OCI-LY7 (cell line): Measurements from ENCODE around the gene POLA1. TPM values are rescaled to one million over a fixed set of nuclear protein-coding genes. Genes with fewer than 3 reads are reported as not detected.

Source experiments
- BruUV-seq: library from RNA; stranded (reverse); fragments of 400-500 nt; replicated peaks from 2 replicates; lab custom pipeline; 2021; lab: Mats Ljungman, UMichigan
- CTCF ChIA-PET: fragments of 300-600 bp; sonication (Branson Sonifier 250); formaldehyde crosslinking; loops from one replicate; lab custom pipeline; 2022; ENCODE audit warnings: antibody characterized with exemption; ENCODE audit not compliant: unreplicated experiment; lab: Charles Lee
- POLR2A ChIA-PET: fragments of 300-600 bp; sonication (Branson Sonifier 250); formaldehyde crosslinking; loops from one replicate; lab custom pipeline; 2022; ENCODE audit warnings: antibody characterized with exemption; lab: Charles Lee
- DNase-seq: peaks from one replicate; pipeline ENCODE4 v3.0.0-alpha.2; 2015; ENCODE audit warnings: low spot score
- H2AFZ ChIP-seq: fragments of 200-600 bp; sonication (generic), shearing (Covaris generic); 2 replicates; pipeline ENCODE4 v1.6.1; 2014; ENCODE audit warnings: mild to moderate bottlenecking, antibody characterized with exemption, low read length, moderate library complexity
- H3K27ac ChIP-seq: fragments of 200-600 bp; sonication (generic); 2 replicates; pipeline ENCODE4 v1.5.1; 2014; ENCODE audit warnings: mixed run types, low read depth, mild to moderate bottlenecking, moderate library complexity, low read length, inconsistent platforms; ENCODE audit not compliant: poor library complexity, severe bottlenecking
- H3K36me3 ChIP-seq: fragments of 200-600 bp; sonication (generic); 2 replicates; pipeline ENCODE4 v1.6.1; 2014; ENCODE audit warnings: mild to moderate bottlenecking, antibody characterized with exemption, low read length, moderate library complexity, mixed read lengths; ENCODE audit not compliant: insufficient read depth
- H3K4me1 ChIP-seq: fragments of 200-600 bp; sonication (generic); 2 replicates; pipeline ENCODE4 v1.5.1; 2014; ENCODE audit warnings: mild to moderate bottlenecking, low read length; ENCODE audit not compliant: insufficient read depth, poor library complexity, severe bottlenecking
- H3K4me2 ChIP-seq: fragments of 200-600 bp; sonication (generic); 2 replicates; pipeline ENCODE4 v1.6.1; 2014; ENCODE audit warnings: mild to moderate bottlenecking, low read length
- H3K4me3 ChIP-seq: fragments of 200-600 bp; sonication (generic); 2 replicates; pipeline ENCODE4 v1.5.1; 2014; ENCODE audit warnings: mild to moderate bottlenecking, low read depth, low read length; ENCODE audit not compliant: poor library complexity, severe bottlenecking
- H3K79me2 ChIP-seq: fragments of 200-600 bp; sonication (generic); 2 replicates; pipeline ENCODE4 v1.6.1; 2016; ENCODE audit warnings: low read depth, mild to moderate bottlenecking, low read length, moderate library complexity, mixed read lengths; ENCODE audit not compliant: insufficient read depth
- H3K9me2 ChIP-seq: fragments of 200-600 bp; sonication (generic); 2 replicates; pipeline ENCODE4 v1.6.1; 2016; ENCODE audit warnings: mild to moderate bottlenecking, low read length, mixed read lengths; ENCODE audit not compliant: insufficient read depth
- H3K9me3 ChIP-seq: fragments of 200-600 bp; sonication (generic); 2 replicates; pipeline ENCODE4 v1.6.1; 2014; ENCODE audit warnings: mild to moderate bottlenecking, mixed run types, low read length, mixed read lengths
- H4K20me1 ChIP-seq: fragments of 200-600 bp; sonication (generic); 2 replicates; pipeline ENCODE4 v1.6.1; 2014; ENCODE audit warnings: mild to moderate bottlenecking, antibody characterized with exemption, low read length, moderate library complexity, mixed read lengths; ENCODE audit not compliant: insufficient read depth
- CTCF ChIP-seq: fragments of 200-600 bp; sonication (generic); conservative IDR thresholded peaks from 2 replicates; pipeline ENCODE4 v1.5.1; 2014; ENCODE audit warnings: mild to moderate bottlenecking, antibody characterized with exemption, low read length, moderate library complexity, mixed read lengths
- EZH2phosphoT487 ChIP-seq: fragments of 200-600 bp; sonication (generic); IDR thresholded peaks from 2 replicates; pipeline ENCODE4 v1.6.1; 2018; ENCODE audit warnings: low read depth, borderline replicate concordance, mild to moderate bottlenecking, mixed run types, antibody characterized with exemption, low read length, moderate library complexity, mixed read lengths
- intact Hi-C: fragments of 100-400 bp; cut with micrococcal nuclease; formaldehyde crosslinking; loops from one replicate; pipeline ENCODE4 v1.10.0; 2022; ENCODE audit not compliant: unreplicated experiment
- total RNA-seq, 2 experiments: library from RNA; depleted of rRNA in 1 of 2; stranded (reverse); fragments of >200 nt in 1 of 2; shearing (Covaris generic) in 1 of 2; gene quantifications; 2 replicates each; pipeline ENCODE4 v1.2.3, GENCODE V29; 2014 to 2022

The POLA1 gene
- total RNA-seq, 2 experiments from 2014 or later: 58.0 to 65.1 TPM

- intact Hi-C loops: no loop called here
- no peaks in the 10 kb centered on the region for H3K4me1 ChIP-seq
- H3K79me2 ChIP-seq: no peaks in the 10 kb centered on the region
- no TSS peak for BruUV-seq
- no peak for TF ChIP-seq CTCF
- TF ChIP-seq EZH2phosphoT487: no peak
- H3K27ac ChIP-seq: no peak overlapping the region
- no peak overlapping the region for H3K4me2 ChIP-seq
- POLR2A ChIA-PET: no interaction called here
- H2AFZ ChIP-seq: no peak overlapping the region
- H4K20me1 ChIP-seq: no peaks in the 10 kb centered on the region
- no peak for DNase-seq
- no peaks in the 10 kb centered on the region for H3K36me3 ChIP-seq
- CTCF ChIA-PET: no interaction called here
- H3K9me2 ChIP-seq: no peaks in the 10 kb centered on the region
- H3K4me3 ChIP-seq: no peak overlapping the region
- H3K9me3 ChIP-seq: no peaks in the 10 kb centered on the region
Measured at GRCh38 chrX:24646745-24647182, 47.0 kb upstream of the POLA1 start.

GRCh38 chrX:24647257-24648058 lies 46.3 kb upstream of the POLA1 start, which contains the start of gene PCYT1B:
PCYT1B (minus strand) TSS chrX:24647347; CDS start chrX:24647105, 242 bp downstream.
- Histone ChIP-seq H3K9me3 (no peaks in the 10 kb centered on the region), H4K20me1 (no peaks in the 10 kb centered on the region), H2AFZ (no peak within 1 kb of the TSS), H3K27ac (no peak within 1 kb of the TSS), H3K4me1 (no peaks in the 10 kb centered on the region), H3K4me2 (no peak within 1 kb of the TSS), H3K4me3 (no peak within 1 kb of the TSS), H3K79me2 (no peaks in the 10 kb centered on the region), H3K36me3 (no peaks in the 10 kb centered on the region), H3K9me2 (no peaks in the 10 kb centered on the region)
- ChIA-PET POLR2A (no interaction called here), CTCF (no interaction called here)
- TF ChIP-seq CTCF: no peak
- TF ChIP-seq EZH2phosphoT487: no peak
- intact Hi-C loops: no loop called here
- no peak for DNase-seq
- BruUV-seq: no TSS peak

GRCh38 chrX:24648495-24648894 lies 45.2 kb upstream of the POLA1 start:
- DNase-seq: no peak
- intact Hi-C loops: no loop called here
- no peak overlapping the region for H3K4me3 ChIP-seq

More at GRCh38 chrX:24648495-24648894, 45.2 kb upstream of the POLA1 start:
- Histone ChIP-seq H2AFZ (no peak overlapping the region), H3K79me2 (no peaks in the 10 kb centered on the region), H3K4me2 (no peak overlapping the region), H3K9me2 (no peaks in the 10 kb centered on the region), H3K4me1 (no peaks in the 10 kb centered on the region), H3K27ac (no peak overlapping the region), H4K20me1 (no peaks in the 10 kb centered on the region), H3K9me3 (no peaks in the 10 kb centered on the region), H3K36me3 (no peaks in the 10 kb centered on the region)
- TF ChIP-seq CTCF: no peak
- no peak for TF ChIP-seq EZH2phosphoT487
- BruUV-seq: no TSS peak
- ChIA-PET CTCF (no interaction called here), POLR2A (no interaction called here)
